Activated CD8-positive, alpha-beta memory T cell treated with anti-CD3 and anti-CD28 coated beads, Interleukin-2, amount 50 U/mL, for 1 hour (primary cell): ENCODE results near the gene PIGU.

ENCODE experiments used
- DNase-seq: peaks from one replicate; pipeline ENCODE4 v3.0.0-alpha.2; 2020; ENCODE audit errors: extremely low read depth

Gene PIGU

GRCh38 chr20:34512266-34512954 is 164.5 kb downstream of the PIGU start:
- no peak for DNase-seq

- DNase-seq: no peak
Observed at GRCh38 chr20:34511891-34512265, 165.0 kb downstream of the PIGU start.

GRCh38 chr20:34510575-34510974 is 166.3 kb downstream of the PIGU start:
- DNase-seq: no peak
